ENCODE data around the gene IARS2.

The IARS2 gene

DNA sequence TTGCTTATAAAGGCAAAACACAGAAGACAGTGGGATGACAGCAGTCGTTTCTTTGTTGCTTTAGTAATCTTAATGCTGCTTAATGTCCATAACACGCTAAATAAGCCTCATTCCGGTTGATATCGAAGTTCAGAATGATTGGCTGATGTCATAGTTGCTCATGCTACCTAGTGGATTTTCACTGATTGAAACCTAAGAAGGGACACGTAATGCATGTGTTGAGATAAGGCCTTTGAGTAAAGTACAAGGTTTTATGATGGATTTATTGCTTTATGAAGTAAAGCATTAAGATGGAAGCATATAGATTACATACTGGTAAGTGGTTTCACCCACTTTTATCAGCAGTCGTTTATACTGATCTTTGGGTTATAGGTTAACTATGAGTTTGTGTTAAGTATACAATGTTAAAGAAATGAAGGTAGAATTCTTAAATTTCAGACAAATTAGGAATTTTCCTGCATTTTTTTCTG is 25.1 kb downstream of the IARS2 start:
- H3K4me3 ChIP-seq (replicated peaks; ENCODE audit: low read depth, low read length): no peak overlapping the region

GRCh38 chr1:220121791-220122530 is 28.0 kb downstream of the IARS2 start:
- TF ChIP-seq, protein P1, sequence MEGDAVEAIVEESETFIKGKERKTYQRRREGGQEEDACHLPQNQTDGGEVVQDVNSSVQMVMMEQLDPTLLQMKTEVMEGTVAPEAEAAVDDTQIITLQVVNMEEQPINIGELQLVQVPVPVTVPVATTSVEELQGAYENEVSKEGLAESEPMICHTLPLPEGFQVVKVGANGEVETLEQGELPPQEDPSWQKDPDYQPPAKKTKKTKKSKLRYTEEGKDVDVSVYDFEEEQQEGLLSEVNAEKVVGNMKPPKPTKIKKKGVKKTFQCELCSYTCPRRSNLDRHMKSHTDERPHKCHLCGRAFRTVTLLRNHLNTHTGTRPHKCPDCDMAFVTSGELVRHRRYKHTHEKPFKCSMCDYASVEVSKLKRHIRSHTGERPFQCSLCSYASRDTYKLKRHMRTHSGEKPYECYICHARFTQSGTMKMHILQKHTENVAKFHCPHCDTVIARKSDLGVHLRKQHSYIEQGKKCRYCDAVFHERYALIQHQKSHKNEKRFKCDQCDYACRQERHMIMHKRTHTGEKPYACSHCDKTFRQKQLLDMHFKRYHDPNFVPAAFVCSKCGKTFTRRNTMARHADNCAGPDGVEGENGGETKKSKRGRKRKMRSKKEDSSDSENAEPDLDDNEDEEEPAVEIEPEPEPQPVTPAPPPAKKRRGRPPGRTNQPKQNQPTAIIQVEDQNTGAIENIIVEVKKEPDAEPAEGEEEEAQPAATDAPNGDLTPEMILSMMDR (IDR thresholded peaks at IDR 0.05; ENCODE audit: low read depth, low read length, missing control alignments): no peak
- H3K4me3 ChIP-seq (replicated peaks; ENCODE audit: low read depth, low read length): no peak overlapping the region
- DNase-seq (ENCODE audit: extremely low read depth, low read depth): no peak

More for the DNA sequence above, 25.1 kb downstream of the IARS2 start:
- no peak for DNase-seq (ENCODE audit: extremely low read depth, low read depth)
- TF ChIP-seq, protein P1 (IDR thresholded peaks at IDR 0.05; ENCODE audit: low read depth, low read length, missing control alignments): no peak

DNA sequence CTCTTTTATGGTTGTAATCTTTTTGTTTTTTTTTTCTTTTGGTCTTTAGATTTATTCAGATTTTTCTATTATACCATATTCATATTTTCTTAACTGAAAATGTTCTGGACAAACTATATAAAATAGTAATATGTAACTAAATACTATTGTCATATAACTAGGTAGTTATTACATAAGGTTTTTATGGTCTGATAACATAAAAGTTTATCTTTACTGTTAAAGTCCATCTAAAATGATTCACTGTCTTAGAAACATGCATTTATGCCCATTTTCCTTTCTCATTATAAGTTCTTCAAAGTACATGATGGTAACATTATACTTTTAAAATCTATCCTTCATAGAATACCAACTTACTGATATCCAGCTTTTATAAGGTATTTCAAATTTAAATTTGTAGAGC is 29.1 kb downstream of the IARS2 start:
- H3K4me3 ChIP-seq (replicated peaks; ENCODE audit: low read depth, low read length): no peak overlapping the region
- no peak for DNase-seq (ENCODE audit: extremely low read depth, low read depth)
- TF ChIP-seq, protein P1 (IDR thresholded peaks at IDR 0.05; ENCODE audit: low read depth, low read length, missing control alignments): no peak

- no peak for DNase-seq (ENCODE audit: extremely low read depth, low read depth)
- H3K4me3 ChIP-seq (replicated peaks; ENCODE audit: low read depth, low read length): no peak overlapping the region
- TF ChIP-seq, protein P1 (IDR thresholded peaks at IDR 0.05; ENCODE audit: low read depth, low read length, missing control alignments): peak; percentile 46
Measured at GRCh38 chr1:220123889-220124288, 30.0 kb downstream of the IARS2 start.

- no peak overlapping the region for H3K4me3 ChIP-seq (replicated peaks; ENCODE audit: low read depth, low read length)
- DNase-seq (ENCODE audit: extremely low read depth, low read depth): no peak
- TF ChIP-seq, protein P1 (IDR thresholded peaks at IDR 0.05; ENCODE audit: low read depth, low read length, missing control alignments): no peak
Measured at GRCh38 chr1:220124542-220124941, 30.6 kb downstream of the IARS2 start.

GRCh38 chr1:220127076-220127475 is 33.1 kb downstream of the IARS2 start:
- no peak overlapping the region for H3K4me3 ChIP-seq (replicated peaks; ENCODE audit: low read depth, low read length)
- TF ChIP-seq, protein P1 (IDR thresholded peaks at IDR 0.05; ENCODE audit: low read depth, low read length, missing control alignments): no peak
- no peak for DNase-seq (ENCODE audit: extremely low read depth, low read depth)

Measured in HFF-Myc (cell line).